Measurements from ENCODE around the gene WDR54. TPM values are rescaled to one million over a fixed set of nuclear protein-coding genes. Genes with fewer than 3 reads are reported as not detected.
"Not testable (repeated sequence)": the region's sequence is repeated elsewhere in the genome, so short reads cannot be mapped to it uniquely, and the experiment has no call there.

Gene WDR54
- total RNA-seq, 2 experiments from 2014 or later = 88.6 to 90.2 TPM

- Mint-ChIP-seq H3K4me3 (no peak overlapping the region), H3K27ac (no peak overlapping the region), H3K36me3 (peaks cover 5% of the 10 kb centered on the region), H3K27me3 (no peaks in the 10 kb centered on the region), H3K4me1 (peaks cover 23% of the 10 kb centered on the region), H3K9me3 (no peaks in the 10 kb centered on the region)
- DNase-seq = no peak
Measured at GRCh38 chr2:74418312-74418711, 3.2 kb upstream of the WDR54 start.

GRCh38 chr2:74419345-74419744 lies 2.2 kb upstream of the WDR54 start:
- H3K27ac Mint-ChIP-seq = no peak overlapping the region
- H3K9me3 Mint-ChIP-seq = no peaks in the 10 kb centered on the region
- peaks cover 20% of the 10 kb centered on the region for H3K4me1 Mint-ChIP-seq
- no peaks in the 10 kb centered on the region for H3K27me3 Mint-ChIP-seq
- H3K4me3 Mint-ChIP-seq = no peak overlapping the region
- no peak for DNase-seq
- peaks cover 10% of the 10 kb centered on the region for H3K36me3 Mint-ChIP-seq

GRCh38 chr2:74420006-74420405 lies 1.5 kb upstream of the WDR54 start:
- Mint-ChIP-seq H3K36me3 (peaks cover 11% of the 10 kb centered on the region), H3K27ac (peak overlapping the region; percentile 15), H3K4me3 (peak overlapping the region; percentile 15), H3K27me3 (no peaks in the 10 kb centered on the region), H3K4me1 (peaks cover 19% of the 10 kb centered on the region), H3K9me3 (no peaks in the 10 kb centered on the region)
- no peak for DNase-seq

GRCh38 chr2:74420443-74421103 lies 957 bp upstream of the WDR54 start:
- H3K27me3 Mint-ChIP-seq, H3K9me3 Mint-ChIP-seq, DNase-seq: not testable (repeated sequence)
- peaks cover 15% of the 10 kb centered on the region for H3K36me3 Mint-ChIP-seq
- peaks cover 17% of the 10 kb centered on the region for H3K4me1 Mint-ChIP-seq
- peak overlapping the region; percentile 96 for H3K4me3 Mint-ChIP-seq
- H3K27ac Mint-ChIP-seq = peak overlapping the region; percentile 87

- no peak overlapping the region for H3K27ac Mint-ChIP-seq
- H3K9me3 Mint-ChIP-seq = no peaks in the 10 kb centered on the region
Measured at GRCh38 chr2:74423231-74424095, 1.9 kb downstream of the WDR54 start.

GRCh38 chr2:74424139-74424992 lies 2.8 kb downstream of the WDR54 start:
- Mint-ChIP-seq H3K27ac (no peak overlapping the region), H3K9me3 (no peaks in the 10 kb centered on the region), H3K4me1 (peaks cover 13% of the 10 kb centered on the region), H3K36me3 (peaks cover 17% of the 10 kb centered on the region), H3K4me3 (no peak overlapping the region), H3K27me3 (no peaks in the 10 kb centered on the region)
- no peak for DNase-seq

More at GRCh38 chr2:74423231-74424095, 1.9 kb downstream of the WDR54 start:
- H3K4me3 Mint-ChIP-seq = peak overlapping the region; percentile 96
- DNase-seq = no peak
- peaks cover 17% of the 10 kb centered on the region for H3K36me3 Mint-ChIP-seq
- no peaks in the 10 kb centered on the region for H3K27me3 Mint-ChIP-seq
- H3K4me1 Mint-ChIP-seq = peaks cover 13% of the 10 kb centered on the region

GRCh38 chr2:74424995-74425406 lies 3.5 kb downstream of the WDR54 start:
- H3K4me1 Mint-ChIP-seq = peaks cover 13% of the 10 kb centered on the region
- no peak overlapping the region for H3K4me3 Mint-ChIP-seq
- no peak overlapping the region for H3K27ac Mint-ChIP-seq
- DNase-seq = no peak
- H3K27me3 Mint-ChIP-seq = no peaks in the 10 kb centered on the region
- H3K36me3 Mint-ChIP-seq = peaks cover 18% of the 10 kb centered on the region
- no peaks in the 10 kb centered on the region for H3K9me3 Mint-ChIP-seq

- Mint-ChIP-seq H3K27me3 (no peaks in the 10 kb centered on the region), H3K36me3 (peaks cover 18% of the 10 kb centered on the region), H3K9me3 (no peaks in the 10 kb centered on the region), H3K4me3 (no peak overlapping the region), H3K27ac (no peak overlapping the region), H3K4me1 (peaks cover 8% of the 10 kb centered on the region)
- no peak for DNase-seq
Measured at GRCh38 chr2:74425523-74425922, 4.0 kb downstream of the WDR54 start.

GRCh38 chr2:74426181-74426758 lies 4.7 kb downstream of the WDR54 start:
- H3K4me3 Mint-ChIP-seq = no peak overlapping the region
- no peaks in the 10 kb centered on the region for H3K27me3 Mint-ChIP-seq
- H3K27ac Mint-ChIP-seq = no peak overlapping the region
- H3K4me1 Mint-ChIP-seq = peaks cover 4% of the 10 kb centered on the region
- H3K36me3 Mint-ChIP-seq = peaks cover 18% of the 10 kb centered on the region
- DNase-seq = no peak
- no peaks in the 10 kb centered on the region for H3K9me3 Mint-ChIP-seq

GRCh38 chr2:74427551-74427950 lies 6.0 kb downstream of the WDR54 start:
- Mint-ChIP-seq H3K36me3 (peaks cover 18% of the 10 kb centered on the region), H3K27me3 (no peaks in the 10 kb centered on the region), H3K4me1 (peaks cover 4% of the 10 kb centered on the region), H3K9me3 (no peaks in the 10 kb centered on the region), H3K27ac (no peak overlapping the region), H3K4me3 (no peak overlapping the region)
- no peak for DNase-seq

GRCh38 chr2:74428675-74429074 lies 7.1 kb downstream of the WDR54 start:
- no peaks in the 10 kb centered on the region for H3K4me1 Mint-ChIP-seq
- H3K36me3 Mint-ChIP-seq = peaks cover 9% of the 10 kb centered on the region
- no peak overlapping the region for H3K4me3 Mint-ChIP-seq
- H3K9me3 Mint-ChIP-seq = no peaks in the 10 kb centered on the region
- no peaks in the 10 kb centered on the region for H3K27me3 Mint-ChIP-seq
- DNase-seq = no peak
- no peak overlapping the region for H3K27ac Mint-ChIP-seq

- H3K4me3 Mint-ChIP-seq = no peak overlapping the region
- no peaks in the 10 kb centered on the region for H3K27me3 Mint-ChIP-seq
- no peaks in the 10 kb centered on the region for H3K4me1 Mint-ChIP-seq
- H3K9me3 Mint-ChIP-seq = no peaks in the 10 kb centered on the region
- no peak for DNase-seq
- no peak overlapping the region for H3K27ac Mint-ChIP-seq
- peaks cover 7% of the 10 kb centered on the region for H3K36me3 Mint-ChIP-seq
Measured at GRCh38 chr2:74429487-74430451, 8.2 kb downstream of the WDR54 start.

GRCh38 chr2:74430502-74430901 lies 9.0 kb downstream of the WDR54 start:
- H3K4me3 Mint-ChIP-seq = no peak overlapping the region
- H3K27me3 Mint-ChIP-seq = no peaks in the 10 kb centered on the region
- DNase-seq = no peak
- H3K36me3 Mint-ChIP-seq = peaks cover 3% of the 10 kb centered on the region
- no peaks in the 10 kb centered on the region for H3K9me3 Mint-ChIP-seq
- no peak overlapping the region for H3K27ac Mint-ChIP-seq
- H3K4me1 Mint-ChIP-seq = no peaks in the 10 kb centered on the region

Measured in activated naive CD8-positive, alpha-beta T cell treated with anti-CD3 and anti-CD28 coated beads for 36 hours (primary cell).